H1 (cell line): ENCODE results near the gene GREB1L. TPM values are rescaled to one million over a fixed set of nuclear protein-coding genes. Genes with fewer than 3 reads are reported as not detected.

Experiments used
- CTCF ChIA-PET: fragments of 300-600 bp; sonication (Branson Sonifier 250); formaldehyde crosslinking; loops from one replicate; lab custom pipeline; 2021; ENCODE audit not compliant: partially characterized antibody; lab: Charles Lee
- POLR2A ChIA-PET: fragments of 300-600 bp; sonication (Branson Sonifier 250); formaldehyde crosslinking; loops from one replicate; lab custom pipeline; 2021; ENCODE audit warnings: inconsistent platforms; ENCODE audit not compliant: partially characterized antibody; lab: Charles Lee
- DNase-seq, 2 experiments: peaks; one replicate each; pipeline versions ENCODE4 v3.0.0 to v3.0.0-alpha.2; 2010 to 2022; ENCODE audit warnings: low spot score in 2 of 2, low read depth in 1 of 2, mixed read lengths in 1 of 2
- FAIRE-seq: peaks from 2 replicates; lab custom pipeline; 2011; peaks lifted over from hg19 to GRCh38; lab: Jason Lieb, UNC
- H2AFZ ChIP-seq: 2 replicates; pipeline ENCODE4 v1.8.1; 2012; ENCODE audit warnings: low read length, inconsistent platforms
- H2AK5ac ChIP-seq: 2 replicates; pipeline ENCODE4 v1.6.1; 2013; ENCODE audit warnings: low read depth, low read length
- H2BK120ac ChIP-seq: replicated peaks from 2 replicates; pipeline ENCODE3; 2013; ENCODE audit warnings: low read depth, low read length, inconsistent platforms
- H2BK12ac ChIP-seq: 2 replicates; pipeline ENCODE4 v1.6.1; 2013; ENCODE audit warnings: low read depth, low read length
- H2BK15ac ChIP-seq: 2 replicates; pipeline ENCODE4 v1.6.1; 2013; ENCODE audit warnings: low read length
- H2BK20ac ChIP-seq: 2 replicates; pipeline ENCODE4 v1.6.1; 2013; ENCODE audit warnings: low read length
- H2BK5ac ChIP-seq: 2 replicates; pipeline ENCODE4 v1.6.1; 2013; ENCODE audit warnings: low read depth, low read length
- H3K14ac ChIP-seq: 2 replicates; pipeline ENCODE4 v1.6.1; 2013; ENCODE audit warnings: inconsistent platforms; ENCODE audit not compliant: insufficient read length
- H3K18ac ChIP-seq: 2 replicates; pipeline ENCODE4 v1.6.1; 2013; ENCODE audit warnings: low read length; ENCODE audit errors: extremely low read depth
- H3K23ac ChIP-seq: 2 replicates; pipeline ENCODE4 v1.6.1; 2013; ENCODE audit warnings: inconsistent platforms; ENCODE audit not compliant: insufficient read length
- H3K23me2 ChIP-seq: 2 replicates; pipeline ENCODE4 v1.6.1; 2013; ENCODE audit warnings: low read depth, low read length
- H3K27ac ChIP-seq: 2 replicates; pipeline ENCODE4 v1.6.1; 2011; ENCODE audit warnings: low read depth, low read length, inconsistent platforms
- H3K27me3 ChIP-seq, 4 experiments: replicated peaks in 1 of 4; 1 replicate in 1 of 4; 2 replicates in 3 of 4; pipeline versions ENCODE4 v1.6.1 to v1.8.1; 2011 to 2013; ENCODE audit warnings: low read length in 3 of 4, mild to moderate bottlenecking in 3 of 4, inconsistent platforms in 2 of 4, mixed read lengths in 2 of 4, moderate library complexity in 1 of 4; ENCODE audit not compliant: control insufficient read depth in 3 of 4, insufficient read depth in 3 of 4; ENCODE audit errors: extremely low read depth in 1 of 4
- H3K36me3 ChIP-seq, 4 experiments: 2 replicates each; pipeline versions ENCODE4 v1.6.1 to v1.8.1; 2011 to 2013; ENCODE audit warnings: mild to moderate bottlenecking in 4 of 4, low read length in 3 of 4, moderate library complexity in 2 of 4, control low read depth in 1 of 4, inconsistent platforms in 1 of 4; ENCODE audit not compliant: insufficient read depth in 4 of 4, control insufficient read depth in 2 of 4
- H3K4ac ChIP-seq: replicated peaks from 2 replicates; pipeline ENCODE3; 2013; ENCODE audit warnings: low read length, low read depth, mixed read lengths, inconsistent platforms; ENCODE audit not compliant: insufficient read length
- H3K4me1 ChIP-seq, 4 experiments: replicated peaks in 1 of 4; 1 replicate in 1 of 4; 2 replicates in 3 of 4; pipeline versions ENCODE4 v1.6.1 to v1.8.1; 2011 to 2013; ENCODE audit warnings: low read length in 3 of 4, inconsistent platforms in 2 of 4, mixed read lengths in 1 of 4; ENCODE audit not compliant: insufficient read depth in 4 of 4, control insufficient read depth in 3 of 4
- H3K4me2 ChIP-seq, 2 experiments: 2 replicates each; pipeline versions ENCODE4 v1.6.1 to v1.8.1; 2011 to 2013; ENCODE audit warnings: low read depth in 2 of 2, low read length in 2 of 2, control low read depth in 1 of 2, inconsistent platforms in 1 of 2, mild to moderate bottlenecking in 1 of 2; ENCODE audit not compliant: insufficient read depth in 1 of 2
- H3K4me3 ChIP-seq, 4 experiments: fragments of 200-600, 300-600 bp in 1 of 4; sonication (generic), shearing (Covaris generic), sonication (Bioruptor Twin) in 1 of 4; 2 replicates each; pipeline versions ENCODE4 v1.5.1 to v1.8.1; 2011 to 2016; ENCODE audit warnings: low read length in 4 of 4, low read depth in 3 of 4, control low read depth in 2 of 4, inconsistent platforms in 2 of 4, mild to moderate bottlenecking in 2 of 4, mixed read lengths in 1 of 4, moderate library complexity in 1 of 4; ENCODE audit not compliant: insufficient read depth in 2 of 4; ENCODE audit errors: extremely low read depth in 1 of 4
- H3K56ac ChIP-seq: replicated peaks from 2 replicates; pipeline ENCODE3; 2013; ENCODE audit warnings: low read depth, mild to moderate bottlenecking, mixed read lengths, low read length, inconsistent platforms; ENCODE audit not compliant: insufficient read length
- H3K79me1 ChIP-seq: 2 replicates; pipeline ENCODE4 v1.6.1; 2013; ENCODE audit warnings: low read depth, low read length, control low read depth
- H3K79me2 ChIP-seq, 2 experiments: 2 replicates each; pipeline versions ENCODE4 v1.6.1 to v1.8.1; 2012 to 2013; ENCODE audit warnings: low read length in 2 of 2, mild to moderate bottlenecking in 2 of 2, inconsistent platforms in 1 of 2; ENCODE audit not compliant: insufficient read depth in 2 of 2, control insufficient read depth in 1 of 2
- H3K9ac ChIP-seq, 4 experiments: replicated peaks in 1 of 4; 1 replicate in 1 of 4; 2 replicates in 3 of 4; pipeline versions ENCODE4 v1.6.1 to v1.8.1; 2011 to 2013; ENCODE audit warnings: low read depth in 3 of 4, low read length in 3 of 4, control low read depth in 2 of 4, mild to moderate bottlenecking in 2 of 4, moderate library complexity in 2 of 4, inconsistent platforms in 1 of 4; ENCODE audit errors: extremely low read depth in 1 of 4
- H3K9me3 ChIP-seq, 2 experiments: 2 replicates each; pipeline versions ENCODE4 v1.6.1 to v1.8.1; 2012 to 2013; ENCODE audit warnings: mild to moderate bottlenecking in 2 of 2, moderate library complexity in 2 of 2, control low read depth in 1 of 2, inconsistent platforms in 1 of 2, low read depth in 1 of 2, low read length in 1 of 2, mixed read lengths in 1 of 2; ENCODE audit not compliant: insufficient read depth in 2 of 2
- H4K20me1 ChIP-seq, 2 experiments: replicated peaks in 1 of 2; 2 replicates each; pipeline versions ENCODE3 to v1.8.1; 2011 to 2013; ENCODE audit warnings: inconsistent platforms in 2 of 2, low read length in 2 of 2, mild to moderate bottlenecking in 1 of 2; ENCODE audit not compliant: insufficient read depth in 2 of 2, control insufficient read depth in 1 of 2
- H4K5ac ChIP-seq: 2 replicates; pipeline ENCODE4 v1.6.1; 2013; ENCODE audit warnings: low read length, low read depth, mixed read lengths, inconsistent platforms; ENCODE audit not compliant: insufficient read length
- H4K8ac ChIP-seq: 2 replicates; pipeline ENCODE4 v1.8.0; 2013; ENCODE audit warnings: mild to moderate bottlenecking, moderate library complexity, low read length, inconsistent platforms; ENCODE audit not compliant: insufficient read depth; ENCODE audit errors: extremely low read depth
- H4K91ac ChIP-seq: replicated peaks from 2 replicates; pipeline ENCODE3; 2013; ENCODE audit warnings: low read length, mixed read lengths, inconsistent platforms; ENCODE audit not compliant: insufficient read length
- BACH1 ChIP-seq: IDR thresholded peaks from 2 replicates; pipeline ENCODE4 v1.6.1; 2012; ENCODE audit warnings: low read length, improper control_type of control experiment
- BCL11A ChIP-seq, 2 experiments: IDR thresholded peaks; one replicate each; pipeline ENCODE4 v1.6.1; 2011; ENCODE audit warnings: low read depth in 2 of 2, low read length in 2 of 2, mild to moderate bottlenecking in 2 of 2
- BRCA1 ChIP-seq: IDR thresholded peaks from 2 replicates; pipeline ENCODE4 v1.6.1; 2012; ENCODE audit warnings: low read depth, low read length, improper control_type of control experiment
- CHD1 ChIP-seq: IDR thresholded peaks from 2 replicates; pipeline ENCODE4 v1.6.1; 2012; ENCODE audit warnings: low read depth, low read length, improper control_type of control experiment
- E2F6 ChIP-seq: IDR thresholded peaks from 2 replicates; pipeline ENCODE4 v1.6.1; 2012; ENCODE audit warnings: inconsistent platforms
- EP300 ChIP-seq, 2 experiments: IDR thresholded peaks; 1 replicate in 1 of 2; 2 replicates in 1 of 2; pipeline ENCODE4 v1.6.1; 2011 to 2012; ENCODE audit warnings: low read depth in 2 of 2, low read length in 2 of 2, mild to moderate bottlenecking in 2 of 2, borderline replicate concordance in 1 of 2, inconsistent platforms in 1 of 2, moderate library complexity in 1 of 2
- EZH2 ChIP-seq: fragments of 200-600 bp; sonication (generic); IDR thresholded peaks from 2 replicates; pipeline ENCODE4 v1.7.1; 2012; ENCODE audit warnings: low read depth, mild to moderate bottlenecking, moderate library complexity, low read length, inconsistent platforms; ENCODE audit not compliant: severe bottlenecking
- GTF2F1 ChIP-seq: IDR thresholded peaks from 2 replicates; pipeline ENCODE4 v1.6.1; 2012; ENCODE audit warnings: low read depth, low read length, improper control_type of control experiment, borderline replicate concordance
- KDM5A ChIP-seq: fragments of 200-600 bp; IDR thresholded peaks from 2 replicates; pipeline ENCODE4 v1.7.1; 2012; ENCODE audit warnings: mild to moderate bottlenecking, low read length, inconsistent platforms, mixed read lengths
- NRF1 ChIP-seq: IDR thresholded peaks from 2 replicates; pipeline ENCODE4 v1.6.1; 2011; ENCODE audit warnings: mild to moderate bottlenecking, low read depth, low read length, improper control_type of control experiment
- POLR2AphosphoS5 ChIP-seq: IDR thresholded peaks from 2 replicates; pipeline ENCODE4 v1.6.1; 2011; ENCODE audit warnings: low read depth, low read length
- RFX5 ChIP-seq: IDR thresholded peaks from 2 replicates; pipeline ENCODE4 v1.6.1; 2011; ENCODE audit warnings: low read depth, low read length, improper control_type of control experiment, borderline replicate concordance
- RXRA ChIP-seq: IDR thresholded peaks from 2 replicates; pipeline ENCODE4 v1.6.1; 2011; ENCODE audit warnings: low read depth, mild to moderate bottlenecking, low read length, moderate library complexity; ENCODE audit not compliant: insufficient read depth
- SP4 ChIP-seq: IDR thresholded peaks from 2 replicates; pipeline ENCODE4 v1.6.1; 2012; ENCODE audit warnings: low read length, inconsistent platforms
- WGBS, 2 experiments: shearing (Covaris generic) in 1 of 2; methylation state at CpG; one replicate each; pipeline versions ENCODE4 v1.1.6 to v1.1.7; 2013 to 2015; ENCODE audit warnings: low lambda C conversion rate in 2 of 2, mixed read lengths in 2 of 2, inconsistent platforms in 1 of 2, low coverage in 1 of 2, missing lambda C conversion rate in 1 of 2; ENCODE audit not compliant: insufficient replicate concordance in 2 of 2, insufficient coverage in 1 of 2, insufficient read length in 1 of 2; ENCODE audit errors: extremely low coverage in 1 of 2, missing lambda C conversion rate in 1 of 2; 5-methylcytosine and 5-hydroxymethylcytosine counted together
- polyA plus RNA-seq, 7 experiments: library from polyadenylated mRNA; depleted of rRNA in 3 of 7; stranded (reverse) in 5 of 7; unstranded in 2 of 7; fragments of >200 nt in 5 of 7; fragments of 200-250 nt in 2 of 7; gene quantifications; 1 replicate in 5 of 7; 2 replicates in 1 of 7; 4 replicates in 1 of 7; pipeline versions ENCODE4 v1.2.1 to v1.2.3, GENCODE V29; 2011 to 2013; ENCODE audit warnings: missing spikeins in 2 of 7, mixed read lengths in 2 of 7
- total RNA-seq: library from RNA; stranded (reverse); fragmentation: NEBNext Ultra II Directional; extraction: Animal tissue kit (Norgen Biotek cat#: 25700); gene quantifications from 2 replicates; pipeline ENCODE4 v1.2.1, GENCODE V29; 2021

The GREB1L gene
- total and polyA plus RNA-seq, 2 of the 8 experiments (the other 6 are each of a cell fraction or from before 2014, with no cell fraction given), result 0.34 to 1.6 TPM

GRCh38 chr18:21408681-21409080 lies 166.6 kb downstream of the GREB1L start:
- Histone ChIP-seq H2BK12ac (no peak overlapping the region), H3K4me3 (no peak overlapping the region), H3K4me2 (no peak overlapping the region), H2BK20ac (no peak overlapping the region), H3K4me1 (no peaks in the 10 kb centered on the region), H3K27me3 (peaks cover 0 to 4% (median under 1%) of the 10 kb centered on the region in 4 experiments; a peak in 3 of 7 replicates), H2BK120ac (no peak overlapping the region), H4K5ac (no peak overlapping the region), H3K9ac (no peak overlapping the region), H4K91ac (no peak overlapping the region), H2AK5ac (no peak overlapping the region), H3K27ac (no peak overlapping the region), H3K36me3 (peaks cover 0 to 8% (median 0%) of the 10 kb centered on the region in 4 experiments; a peak in 3 of 8 replicates), H3K79me2 (no peaks in the 10 kb centered on the region), H3K14ac (no peak overlapping the region), H3K18ac (no peak overlapping the region), H2BK15ac (no peak overlapping the region), H3K23me2 (no peaks in the 10 kb centered on the region), H3K79me1 (no peaks in the 10 kb centered on the region), H4K20me1 (no peaks in the 10 kb centered on the region), H3K4ac (no peak overlapping the region), H4K8ac (no peak overlapping the region), H3K23ac (no peak overlapping the region), H3K9me3 (no peaks in the 10 kb centered on the region), H3K56ac (no peak overlapping the region), H2BK5ac (no peak overlapping the region), H2AFZ (no peak overlapping the region)
- FAIRE-seq (peak; percentile 36), DNase-seq (no peak)
- POLR2A ChIA-PET, result interaction anchor here (0.6 kb wide), 1 partner anchor 143 kb away, joined by 3 read pairs; no protein-coding TSS in a partner anchor
- 83% methylated on average over 3 of the region's 3 CpGs; no CpG with 5 or more reads in 1 of the 2 experiments for WGBS, 2 experiments
- CTCF ChIA-PET, result no interaction called here
- TF ChIP-seq EZH2 (no peak), EP300 (IDR thresholded peaks at IDR 0.05; ENCODE audit: borderline replicate concordance in 1 of 2, low read depth in 2 of 2, low read length in 2 of 2) (no peak), SP4 (no peak), BRCA1 (no peak), BCL11A (IDR thresholded peaks at IDR 0.05; ENCODE audit: low read depth in 2 of 2, low read length in 2 of 2) (no peak), NRF1 (no peak), GTF2F1 (no peak), BACH1 (no peak), RXRA (no peak), CHD1 (no peak), POLR2AphosphoS5 (no peak), KDM5A (no peak), RFX5 (no peak), E2F6 (no peak)
